ENCODE measurements around the gene ZC3H7B.

- no peak for TF ChIP-seq CTCF (conservative IDR thresholded peaks at IDR 0.05; ENCODE audit: low read depth, low read length)
- no peak for TF ChIP-seq EZH2 (IDR thresholded peaks at IDR 0.05; ENCODE audit: low read length, unreplicated experiment)
- no peak for TF ChIP-seq EZH2phosphoT487 (IDR thresholded peaks at IDR 0.05; ENCODE audit: borderline replicate concordance, low read length)
These were observed 81.8 kb downstream of the ZC3H7B start for GRCh38 chr22:41383085-41383484.
